ENCODE measurements around the gene SNAP25. TPM values are rescaled to one million over a fixed set of nuclear protein-coding genes. Genes with fewer than 3 reads are reported as not detected.

SNAP25 gene
- total and polyA plus RNA-seq, 10 of the 15 experiments (the other 5 are each of a cell fraction or from before 2014, with no cell fraction given) = not detected

GRCh38 chr20:10315138-10315537, 96.5 kb downstream of the SNAP25 start:
- Histone ChIP-seq H3K4me1 (ENCODE audit: control insufficient read depth, insufficient read depth, low read length) (no peaks in the 10 kb centered on the region), H3K4me3 (no peak overlapping the region), H3K4me2 (ENCODE audit: control insufficient read depth, insufficient read depth) (no peak overlapping the region), H3K9ac (ENCODE audit: control insufficient read depth, insufficient read depth, low read length) (no peak overlapping the region), H4K20me1 (ENCODE audit: control insufficient read depth, insufficient read depth) (no peaks in the 10 kb centered on the region), H2AFZ (ENCODE audit: control insufficient read depth, low read depth, low read length) (no peak overlapping the region), H3K9me3 (replicated peaks; ENCODE audit: control insufficient read depth, insufficient read depth, low read length) (peaks cover 1% of the 10 kb centered on the region; the same call in 2 of the 3 replicates), H3K27ac (ENCODE audit: control insufficient read depth, insufficient read depth) (no peak overlapping the region), H3K79me2 (ENCODE audit: control insufficient read depth, insufficient read depth, low read length) (no peaks in the 10 kb centered on the region), H3K27me3 (replicated peaks in 1 of 2; ENCODE audit: control insufficient read depth in 2 of 2, insufficient read depth in 2 of 2, low read length in 1 of 2) (peaks cover 0 to 2% of the 10 kb centered on the region in 2 experiments; a peak in 2 of 4 replicates), H3K36me3 (ENCODE audit: control insufficient read depth in 2 of 2, insufficient read depth in 2 of 2, low read length in 1 of 2) (no peaks in the 10 kb centered on the region)
- ATAC-seq (no peak), FAIRE-seq (no peak), DNase-seq (ENCODE audit: low read depth, low spot score) (no peak)
- no peak for TF ChIP-seq MXI1 (IDR thresholded peaks at IDR 0.05; ENCODE audit: low read depth, low read length)
- no peak for TF ChIP-seq MEF2A (IDR thresholded peaks at IDR 0.05; ENCODE audit: insufficient read depth, low read depth, low read length)
- no peak for TF ChIP-seq PAX8 (IDR thresholded peaks at IDR 0.05)
- no peak for TF ChIP-seq MLLT1 (IDR thresholded peaks at IDR 0.05)
- TF ChIP-seq BACH1 (IDR thresholded peaks at IDR 0.05; ENCODE audit: borderline replicate concordance) = no peak
- no peak for TF ChIP-seq WRNIP1 (IDR thresholded peaks at IDR 0.05; ENCODE audit: borderline replicate concordance, low read depth, low read length)
- no peak for TF ChIP-seq KDM1A (IDR thresholded peaks at IDR 0.05; ENCODE audit: borderline replicate concordance)
- TF ChIP-seq RELA (IDR thresholded peaks at IDR 0.05; ENCODE audit: borderline replicate concordance, partially characterized antibody) = no peak
- TF ChIP-seq CUX1 (IDR thresholded peaks at IDR 0.05; ENCODE audit: insufficient replicate concordance, low read depth, low read length) = no peak
- no peak for TF ChIP-seq JUNB (IDR thresholded peaks at IDR 0.05)
- ChIA-PET RAD21 (ENCODE audit: unreplicated experiment) (interaction anchor here (1.2 to 4.5 kb wide), 3 partner anchors 44 to 111 kb away, joined by 4 to 80 read pairs (median 28); no protein-coding TSS in a partner anchor), SMC1A (ENCODE audit: uncharacterized antibody, unreplicated experiment) (interaction anchor here (1.4 to 5.9 kb wide), 4 partner anchors 21 to 112 kb away, joined by 3 to 86 read pairs (median 38); no protein-coding TSS in a partner anchor), CTCF (interaction anchor here (3.5 to 8.1 kb wide), 4 partner anchors 67 to 161 kb away, joined by 29 to 187 read pairs (median 44); no protein-coding TSS in a partner anchor), POLR2A (no interaction called here)
- in situ Hi-C loops (cut with MboI) = no loop called here
- intact Hi-C loops (cut with micrococcal nuclease; ENCODE audit: unreplicated experiment) = loop anchor here (5.0 kb wide), 1 partner anchor 97 kb away; no protein-coding TSS in a partner anchor
- 19% methylated on average over 5 of the region's 5 CpGs for WGBS (ENCODE audit: insufficient coverage, insufficient replicate concordance, low lambda C conversion rate, missing lambda C conversion rate)
- BruUV-seq (replicated peaks) = no TSS peak
